ENCODE measurements around the gene NTN3. TPM values are rescaled to one million over a fixed set of nuclear protein-coding genes. Genes with fewer than 3 reads are reported as not detected.
A peak's percentile ranks its signal among the peaks of the same experiment; 100 is the strongest.

Gene NTN3
- total RNA-seq, 1 experiment from 2014 or later, result not detected

DNA sequence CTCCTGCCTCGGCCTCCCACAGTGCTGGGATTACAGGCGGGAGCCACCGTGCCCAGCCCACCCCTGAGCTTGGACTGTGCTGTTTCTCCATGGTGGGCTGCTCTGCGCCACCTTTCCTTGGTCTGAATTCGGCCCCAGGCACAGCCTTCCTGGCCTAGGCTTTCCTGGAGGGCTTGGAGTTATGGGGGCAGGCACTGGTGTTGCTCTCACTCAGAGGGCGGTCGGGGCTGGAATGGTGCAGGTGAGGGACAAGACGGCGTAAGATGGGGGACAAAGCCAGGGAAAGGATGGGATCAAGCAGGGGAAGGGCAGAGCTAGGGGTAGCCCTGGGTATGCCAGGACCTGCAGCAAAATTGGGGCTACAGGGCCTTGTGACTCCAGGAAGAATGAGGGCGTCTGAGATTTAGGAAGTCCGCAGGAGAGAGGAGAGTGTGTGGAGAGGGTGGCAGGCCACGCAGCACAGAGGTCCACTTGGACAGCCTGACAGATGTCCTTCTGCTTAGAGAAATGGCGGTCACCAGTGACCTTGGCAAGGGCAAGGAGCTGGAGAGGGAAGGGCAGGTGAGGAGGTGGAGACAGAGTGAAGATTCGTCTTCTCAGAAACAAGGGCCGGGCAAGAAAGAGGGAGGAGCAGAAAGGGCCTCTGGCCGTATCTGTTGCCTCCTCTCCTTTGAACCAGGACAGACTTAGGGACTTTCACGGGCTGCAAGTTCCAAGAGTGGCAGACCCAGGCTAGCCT, 41.1 kb downstream of the NTN3 start:
- Mint-ChIP-seq H3K9me3 (ENCODE audit: low read depth, unreplicated experiment) (no peaks in the 10 kb centered on the region), H3K27me3 (ENCODE audit: unreplicated experiment) (no peaks in the 10 kb centered on the region), H3K27ac (ENCODE audit: unreplicated experiment) (peak overlapping the region; percentile 55), H3K36me3 (ENCODE audit: insufficient read depth, unreplicated experiment) (peaks cover 49% of the 10 kb centered on the region), H3K4me1 (ENCODE audit: low read depth, unreplicated experiment) (peaks cover 28% of the 10 kb centered on the region), H3K4me3 (ENCODE audit: low read depth, unreplicated experiment) (peak overlapping the region; percentile 86)
- intact Hi-C loops (cut with micrococcal nuclease; ENCODE audit: unreplicated experiment), result no loop called here
- DNase-seq, result no peak
- BruUV-seq (replicated peaks), result no TSS peak
- CTCF ChIA-PET, result no interaction called here
- TF ChIP-seq, protein P1, sequence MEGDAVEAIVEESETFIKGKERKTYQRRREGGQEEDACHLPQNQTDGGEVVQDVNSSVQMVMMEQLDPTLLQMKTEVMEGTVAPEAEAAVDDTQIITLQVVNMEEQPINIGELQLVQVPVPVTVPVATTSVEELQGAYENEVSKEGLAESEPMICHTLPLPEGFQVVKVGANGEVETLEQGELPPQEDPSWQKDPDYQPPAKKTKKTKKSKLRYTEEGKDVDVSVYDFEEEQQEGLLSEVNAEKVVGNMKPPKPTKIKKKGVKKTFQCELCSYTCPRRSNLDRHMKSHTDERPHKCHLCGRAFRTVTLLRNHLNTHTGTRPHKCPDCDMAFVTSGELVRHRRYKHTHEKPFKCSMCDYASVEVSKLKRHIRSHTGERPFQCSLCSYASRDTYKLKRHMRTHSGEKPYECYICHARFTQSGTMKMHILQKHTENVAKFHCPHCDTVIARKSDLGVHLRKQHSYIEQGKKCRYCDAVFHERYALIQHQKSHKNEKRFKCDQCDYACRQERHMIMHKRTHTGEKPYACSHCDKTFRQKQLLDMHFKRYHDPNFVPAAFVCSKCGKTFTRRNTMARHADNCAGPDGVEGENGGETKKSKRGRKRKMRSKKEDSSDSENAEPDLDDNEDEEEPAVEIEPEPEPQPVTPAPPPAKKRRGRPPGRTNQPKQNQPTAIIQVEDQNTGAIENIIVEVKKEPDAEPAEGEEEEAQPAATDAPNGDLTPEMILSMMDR (IDR thresholded peaks at IDR 0.05; ENCODE audit: unreplicated experiment), result no peak

DNA sequence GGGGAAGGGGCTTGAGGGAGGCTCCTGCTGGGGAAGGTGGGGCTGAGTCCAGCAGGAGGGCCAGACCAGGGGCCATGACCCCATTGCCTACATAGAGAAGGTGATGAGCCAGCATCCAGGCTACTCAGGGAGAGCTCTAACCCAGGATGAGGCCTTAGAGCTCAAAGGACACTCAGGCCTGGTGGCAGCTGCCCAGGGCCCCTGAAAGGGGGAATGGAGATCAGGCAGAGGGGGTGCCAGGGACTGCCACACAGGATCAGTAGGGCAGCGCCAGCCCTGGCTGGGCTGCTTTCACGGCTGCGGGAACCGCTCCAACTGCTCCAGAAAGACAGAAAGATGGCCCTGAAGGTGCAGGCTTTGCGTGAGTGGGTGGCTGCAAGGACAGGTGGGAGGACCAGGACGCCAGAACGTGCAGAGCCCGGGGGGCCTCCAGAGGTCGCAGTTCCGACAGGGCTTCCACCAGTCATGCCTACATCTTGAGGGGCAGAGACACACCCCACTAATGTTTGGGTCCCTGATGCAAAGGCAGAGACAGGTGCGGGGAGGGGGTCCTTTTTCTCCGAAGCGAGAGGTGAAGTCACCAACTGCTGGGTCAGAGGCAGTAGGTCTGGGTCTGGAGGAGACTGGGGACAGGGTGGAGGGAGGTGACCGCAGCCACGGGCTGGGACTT, 41.8 kb downstream of the NTN3 start:
- BruUV-seq (replicated peaks), result no TSS peak
- intact Hi-C loops (cut with micrococcal nuclease; ENCODE audit: unreplicated experiment), result no loop called here

DNA sequence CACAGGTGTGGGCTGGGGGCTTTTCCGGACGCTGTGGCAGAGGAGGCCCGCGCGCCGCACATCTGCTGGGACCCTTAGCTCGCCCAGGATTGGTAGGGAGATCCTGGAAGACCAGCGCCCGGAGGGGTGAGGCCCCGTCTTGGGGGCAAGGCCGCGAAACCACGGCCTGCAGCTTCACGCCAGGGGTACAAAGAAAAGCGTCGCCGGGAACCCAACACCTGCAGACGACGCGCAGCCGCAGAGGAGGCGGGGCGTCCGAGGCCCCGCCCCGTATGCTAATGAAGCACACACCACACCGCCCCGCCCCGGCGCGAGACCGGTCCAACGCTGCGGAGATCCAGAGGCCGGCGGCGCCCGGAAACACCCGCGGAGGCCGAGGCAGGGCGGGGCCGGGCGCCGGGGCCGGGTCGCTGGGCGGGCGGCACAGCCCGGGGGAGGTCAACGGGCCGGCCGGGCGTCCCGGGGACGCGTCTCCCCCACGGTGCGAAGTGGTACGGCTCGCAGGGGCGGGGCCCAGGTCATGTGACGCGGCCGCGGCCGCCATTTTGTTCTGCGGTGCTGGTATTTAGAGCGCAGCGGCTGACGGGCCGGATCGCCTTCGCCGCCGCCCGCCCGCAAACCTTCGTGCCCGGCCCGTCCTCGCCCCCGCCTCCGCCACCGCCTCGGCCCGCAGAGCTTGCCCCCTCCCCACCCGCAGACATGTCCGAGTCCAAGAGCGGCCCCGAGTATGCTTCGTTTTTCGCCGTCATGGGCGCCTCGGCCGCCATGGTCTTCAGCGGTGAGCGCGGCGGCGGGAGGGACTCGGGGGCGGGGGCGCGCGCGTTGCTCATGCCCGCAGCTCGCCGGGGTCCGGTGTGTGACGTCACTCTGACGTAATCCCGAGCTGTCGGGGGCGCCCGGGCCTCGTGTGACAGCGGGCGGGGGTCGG, 42.6 kb downstream of the NTN3 start, which contains the start of gene ATP6V0C:
TSS of gene ATP6V0C (plus strand) at position 548 of the 928 bp plus-strand sequence. CDS start at position 700, 152 bp downstream.
- CTCF ChIA-PET, result interaction anchor here (0.7 to 1.3 kb wide), 2 partner anchors 12 to 160 kb away, joined by 4 to 5 read pairs; no protein-coding TSS in a partner anchor
- Mint-ChIP-seq H3K27ac (ENCODE audit: unreplicated experiment) (peak within 1 kb of the TSS; percentile 87), H3K36me3 (ENCODE audit: insufficient read depth, unreplicated experiment) (peaks cover 60% of the 10 kb centered on the region), H3K27me3 (ENCODE audit: unreplicated experiment) (no peaks in the 10 kb centered on the region), H3K4me3 (ENCODE audit: low read depth, unreplicated experiment) (peak within 1 kb of the TSS; percentile 86), H3K9me3 (ENCODE audit: low read depth, unreplicated experiment) (no peaks in the 10 kb centered on the region), H3K4me1 (ENCODE audit: low read depth, unreplicated experiment) (peaks cover 34% of the 10 kb centered on the region)
- intact Hi-C loops (cut with micrococcal nuclease; ENCODE audit: unreplicated experiment), result no loop called here
- peak; percentile 93 for DNase-seq
- TF ChIP-seq, protein P1 (IDR thresholded peaks at IDR 0.05; ENCODE audit: unreplicated experiment), result no peak
- no TSS peak for BruUV-seq (replicated peaks)

More for the DNA sequence above, 41.8 kb downstream of the NTN3 start:
- TF ChIP-seq, protein P1 (IDR thresholded peaks at IDR 0.05; ENCODE audit: unreplicated experiment), result no peak
- no peak for DNase-seq
- Mint-ChIP-seq H3K27ac (ENCODE audit: unreplicated experiment) (peak overlapping the region; percentile 55), H3K27me3 (ENCODE audit: unreplicated experiment) (no peaks in the 10 kb centered on the region), H3K4me3 (ENCODE audit: low read depth, unreplicated experiment) (peak overlapping the region; percentile 86), H3K4me1 (ENCODE audit: low read depth, unreplicated experiment) (peaks cover 34% of the 10 kb centered on the region), H3K36me3 (ENCODE audit: insufficient read depth, unreplicated experiment) (peaks cover 55% of the 10 kb centered on the region), H3K9me3 (ENCODE audit: low read depth, unreplicated experiment) (no peaks in the 10 kb centered on the region)
- CTCF ChIA-PET, result no interaction called here
